HG03095 (cell line): Measurements from ENCODE around the gene HAGHL.
"Not testable (repeated sequence)": the region's sequence is repeated elsewhere in the genome, so short reads cannot be mapped to it uniquely, and the experiment has no call there.

Source experiments
- ATAC-seq: cut with Tn5 transposase; IDR thresholded peaks from one replicate; pipeline ENCODE4 v1.9.1; 2021; ENCODE audit warnings: moderate library complexity; ENCODE audit not compliant: unreplicated experiment

HAGHL gene

GRCh38 chr16:687499-687898, 39.4 kb upstream of the HAGHL start:
- ATAC-seq = no peak

- no peak for ATAC-seq
Observed at GRCh38 chr16:689175-689897, 37.6 kb upstream of the HAGHL start.

GRCh38 chr16:691242-691641, 35.7 kb upstream of the HAGHL start:
- ATAC-seq = not testable (repeated sequence)

DNA sequence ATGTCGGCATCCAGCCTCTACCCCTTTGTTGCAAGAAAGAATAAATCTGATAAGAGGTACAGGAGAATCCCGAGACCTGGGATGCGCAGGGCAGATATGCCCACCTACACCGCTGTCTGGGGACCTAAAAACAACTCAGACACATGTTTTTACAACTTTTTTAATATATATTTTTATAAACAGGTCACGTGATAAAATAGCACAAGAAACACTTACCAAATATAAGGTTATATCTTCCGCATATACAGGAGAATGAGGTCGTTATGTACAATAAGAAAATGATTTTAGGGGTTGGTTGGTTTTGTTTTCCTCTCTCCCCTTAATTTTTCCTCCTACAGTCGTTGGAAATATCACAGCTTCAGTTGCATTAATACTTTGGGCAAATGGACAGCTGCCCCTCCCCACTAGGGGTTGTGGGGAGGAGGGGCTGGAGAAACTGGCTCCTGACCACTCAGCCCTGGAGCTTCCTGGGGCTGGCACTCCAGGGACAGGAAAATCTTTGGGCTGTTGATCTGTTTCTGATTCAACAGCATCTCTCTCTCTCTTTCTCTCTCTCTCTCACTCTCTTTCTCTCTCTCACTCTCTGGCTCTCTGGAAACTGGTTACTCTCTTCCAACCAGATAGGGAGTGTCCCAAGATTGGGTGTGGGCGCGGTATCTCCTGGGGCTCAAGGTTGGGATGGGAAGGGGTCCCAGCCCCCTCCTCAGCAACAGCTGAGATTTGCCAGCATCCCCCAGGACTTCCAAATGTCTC, 34.4 kb upstream of the HAGHL start:
- ATAC-seq = no peak

DNA sequence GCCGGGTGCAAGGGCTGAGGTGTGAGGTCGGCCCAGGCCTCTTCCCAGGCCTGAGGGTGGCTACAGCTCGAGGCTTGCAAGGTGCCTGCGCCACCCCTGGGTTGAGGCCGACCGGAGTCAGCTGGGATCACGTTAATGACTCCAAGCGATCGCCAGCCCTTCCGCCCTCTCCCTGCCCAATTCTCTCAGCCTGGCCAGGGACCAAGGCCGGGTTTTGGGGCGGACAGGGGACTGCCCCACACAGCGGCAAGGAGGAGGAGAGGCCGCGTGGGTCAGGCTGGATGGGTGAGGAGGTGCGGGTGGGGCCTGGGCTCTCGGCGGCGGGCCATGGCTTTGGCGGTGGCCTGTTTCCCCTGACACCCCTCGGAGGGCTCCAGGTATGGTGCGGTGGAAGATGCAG, 33.5 kb upstream of the HAGHL start:
- no peak for ATAC-seq

GRCh38 chr16:693766-694165, 33.1 kb upstream of the HAGHL start:
- no peak for ATAC-seq

DNA sequence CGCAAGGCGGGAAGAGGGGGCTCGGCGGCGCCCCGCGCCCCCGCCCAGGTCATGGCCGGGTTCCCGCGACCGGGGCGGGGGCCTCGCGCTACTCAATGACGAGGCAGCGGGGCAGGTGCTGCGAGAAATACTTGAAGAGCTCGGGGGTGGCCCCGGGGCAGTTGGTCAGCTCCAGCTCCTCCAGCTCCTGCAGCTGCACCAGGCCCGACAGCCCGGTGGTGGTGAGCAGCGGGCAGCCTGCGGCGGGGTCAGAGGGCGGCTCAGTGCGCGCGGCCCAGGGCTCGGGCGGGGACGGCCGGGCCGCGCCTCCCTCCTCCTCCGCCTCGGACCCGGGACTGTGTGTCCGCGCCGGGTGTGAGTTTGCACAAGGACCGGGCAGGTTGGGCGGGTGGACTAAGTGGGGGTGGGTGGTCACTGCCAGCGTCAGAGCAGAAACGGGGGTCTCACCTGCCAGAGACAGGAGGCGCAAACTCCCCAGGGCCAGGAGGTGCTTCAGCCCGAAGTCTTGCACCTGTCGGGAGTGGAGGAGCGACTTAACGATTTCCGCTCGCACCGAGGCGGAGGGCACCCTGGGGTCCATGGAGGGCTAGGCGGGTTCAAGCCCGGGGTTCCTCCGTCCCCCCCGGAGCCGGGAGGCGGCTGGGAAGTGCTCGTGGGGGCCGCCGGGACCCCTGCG, 32.6 kb upstream of the HAGHL start:
- ATAC-seq = no peak

DNA sequence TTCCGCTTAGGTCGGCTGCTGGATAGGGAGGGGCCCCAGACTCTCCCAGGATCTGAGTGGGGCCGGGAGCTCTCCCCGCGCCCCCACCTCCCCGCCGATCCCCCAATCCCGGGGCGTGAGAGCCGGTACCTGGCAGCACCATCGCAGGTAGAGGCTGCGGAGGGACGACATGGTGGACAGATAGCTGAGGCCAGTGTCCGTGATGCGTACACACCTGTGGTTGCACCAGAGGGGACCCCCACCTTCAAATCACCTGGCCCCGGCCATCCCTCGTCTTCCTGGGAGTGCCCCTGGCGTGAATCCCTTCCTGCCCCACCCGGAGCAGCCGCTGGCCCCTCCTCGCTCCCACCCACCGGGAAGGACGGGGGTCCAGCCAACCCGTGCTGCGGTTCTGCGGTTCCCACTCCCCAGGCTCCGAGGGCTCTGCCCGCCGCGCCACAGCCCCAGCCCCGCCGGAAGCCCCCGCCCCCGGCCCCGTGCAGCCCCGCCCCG, 32.0 kb upstream of the HAGHL start:
- ATAC-seq = no peak

GRCh38 chr16:695355-696089, 31.4 kb upstream of the HAGHL start:
- no peak for ATAC-seq

GRCh38 chr16:698911-699671, 27.8 kb upstream of the HAGHL start:
- no peak for ATAC-seq

DNA sequence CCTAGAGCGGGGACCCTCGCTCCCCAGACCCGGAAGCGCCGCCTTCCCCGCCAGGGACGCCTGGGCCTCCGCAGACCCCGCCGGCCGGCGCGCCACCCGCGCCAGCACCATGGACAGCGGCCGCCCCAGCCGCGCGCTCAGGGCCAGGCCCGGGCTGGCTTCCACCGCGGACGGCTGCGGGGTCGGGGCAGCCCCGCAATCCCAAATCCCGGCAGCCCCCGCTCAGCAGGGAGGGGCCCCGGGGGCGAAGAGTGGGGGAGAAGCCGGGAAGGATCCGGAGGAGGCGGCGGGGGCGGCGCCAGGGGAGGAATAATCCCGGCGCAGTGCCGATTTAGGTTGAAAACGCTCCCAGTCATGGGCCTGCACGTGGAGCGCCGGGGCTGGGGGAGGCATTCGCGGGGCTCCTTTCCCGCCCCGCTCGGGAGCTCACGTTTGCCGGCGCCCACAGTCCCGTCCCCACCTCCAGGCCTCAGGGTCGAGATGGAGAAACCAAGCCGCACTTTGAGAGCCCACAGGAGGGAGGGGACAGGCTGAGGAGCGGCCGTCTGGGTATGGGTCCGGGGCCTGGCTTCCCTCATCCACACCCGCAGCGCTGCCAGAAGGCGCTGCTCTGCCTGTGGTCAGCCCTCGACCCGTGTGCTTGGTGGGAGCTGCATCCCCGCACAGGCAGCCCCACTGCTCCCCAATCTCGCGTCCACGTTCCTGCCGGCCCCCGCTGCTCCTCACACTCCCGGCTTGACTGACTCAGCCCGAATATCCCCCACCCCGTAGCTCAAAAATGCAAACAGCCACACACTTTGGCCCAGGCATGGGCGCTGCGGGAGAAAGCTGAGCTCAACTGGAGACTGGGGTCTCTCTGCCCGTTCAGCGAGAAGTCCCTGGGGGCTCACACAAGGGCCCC, 26.0 kb upstream of the HAGHL start:
- no peak for ATAC-seq

GRCh38 chr16:702341-702740, 24.6 kb upstream of the HAGHL start:
- ATAC-seq = no peak

GRCh38 chr16:703406-703805, 23.5 kb upstream of the HAGHL start:
- no peak for ATAC-seq

DNA sequence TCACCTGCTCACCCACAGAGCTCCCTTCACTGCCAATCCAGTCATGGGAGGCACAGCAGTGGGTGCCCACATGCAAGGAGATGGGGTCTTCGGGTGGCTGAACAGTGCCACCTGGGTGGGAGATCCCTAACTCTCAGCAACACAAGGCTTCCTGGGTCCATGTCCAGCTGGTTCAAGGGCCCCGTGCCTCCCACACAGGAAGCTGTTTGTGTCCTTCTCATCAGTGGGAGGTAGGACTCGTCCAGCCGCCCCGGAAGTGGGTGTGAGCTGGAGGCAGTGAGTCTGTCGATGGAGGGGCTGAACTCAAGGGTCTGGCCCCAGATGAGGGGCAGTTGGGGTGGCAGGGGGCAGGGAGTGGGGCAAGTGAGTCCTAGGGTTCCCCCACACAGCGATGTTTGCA, 22.9 kb upstream of the HAGHL start:
- ATAC-seq = no peak

DNA sequence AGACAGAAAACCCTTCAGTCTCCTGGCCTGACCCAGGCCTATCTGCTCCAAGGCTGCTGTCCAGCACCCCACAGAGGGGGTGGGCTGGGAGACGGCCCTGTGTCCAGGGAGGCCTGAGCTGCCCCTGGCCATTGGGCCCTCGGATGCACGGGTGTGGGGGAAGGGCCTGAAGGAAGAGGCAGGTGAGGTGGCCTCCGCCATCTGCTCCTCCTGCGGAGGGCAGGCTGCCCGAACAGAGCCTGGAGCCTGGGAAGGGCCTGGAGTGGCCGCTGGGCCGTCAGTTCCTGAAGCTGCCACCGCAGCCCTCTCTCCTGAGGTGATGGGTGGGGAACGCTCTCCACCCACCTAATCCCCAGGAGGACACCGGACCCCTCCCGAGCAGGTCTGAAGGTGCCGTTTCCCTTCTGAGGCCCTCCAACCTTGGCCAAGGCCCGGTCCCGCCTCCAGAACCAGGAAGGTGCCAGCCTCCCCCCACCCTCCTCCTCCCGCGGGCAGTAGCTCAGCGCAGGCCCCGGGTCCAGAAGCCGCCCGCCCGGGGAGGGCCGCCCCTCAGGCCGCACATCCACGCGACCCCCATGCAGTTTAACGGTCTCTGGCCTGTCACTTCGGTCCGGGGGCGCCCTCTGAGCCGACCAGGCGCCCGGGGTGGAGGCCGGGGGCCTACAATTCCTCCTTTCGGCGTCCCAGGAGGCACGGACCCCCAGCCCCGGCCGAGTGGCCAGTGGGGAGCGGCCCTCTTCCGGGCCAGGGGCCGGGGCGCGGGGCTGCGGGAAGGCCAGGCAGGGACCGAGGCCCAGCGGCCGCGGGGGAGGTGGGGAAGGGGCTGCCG, 22.1 kb upstream of the HAGHL start:
- no peak for ATAC-seq

DNA sequence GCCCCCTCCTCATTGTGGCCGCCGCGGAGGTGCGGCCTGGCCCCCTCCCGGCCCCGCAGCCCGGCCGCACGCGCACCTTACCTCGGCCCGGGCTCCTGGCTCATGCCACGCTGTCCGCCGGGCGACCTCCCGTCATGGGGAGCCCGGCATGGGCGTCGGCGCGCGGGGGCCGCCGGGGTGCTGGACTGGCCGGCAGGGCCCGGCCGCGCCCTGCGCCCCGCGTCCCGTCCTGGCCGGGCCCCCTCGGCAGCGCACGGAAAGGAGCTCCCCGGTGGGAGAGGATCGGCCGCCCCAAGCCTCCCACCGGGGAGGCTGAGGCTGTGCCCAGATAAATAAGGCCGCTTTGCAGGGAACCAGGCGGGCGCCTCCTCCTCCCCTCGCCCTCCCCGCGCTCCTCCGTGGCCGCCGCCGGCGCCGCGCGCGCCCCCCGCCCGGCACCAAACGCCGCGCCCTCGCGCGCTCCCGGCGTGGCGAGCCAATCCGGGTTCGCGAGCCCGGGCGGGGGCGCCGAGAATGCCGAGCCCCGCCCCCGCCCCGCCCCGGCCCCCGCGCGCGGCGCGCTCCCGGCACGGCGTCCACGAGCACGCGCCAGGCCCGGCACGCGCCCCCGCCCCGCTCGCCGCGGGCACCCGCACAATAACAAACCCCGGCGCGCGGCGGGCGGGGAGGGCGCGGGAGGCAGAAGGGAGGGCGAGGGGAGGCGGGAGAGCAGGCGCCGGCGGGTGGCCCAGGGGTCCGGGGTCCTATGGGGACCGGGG, 21.3 kb upstream of the HAGHL start, which contains the start of gene FBXL16:
Gene FBXL16, minus strand, starts transcription at position 371 of the 758 bp plus-strand sequence. CDS start 8,396 bp downstream, outside the sequence.
- ATAC-seq = no peak

- no peak for ATAC-seq
Observed at GRCh38 chr16:706189-707061, 20.5 kb upstream of the HAGHL start.
